Tibial artery (tissue), 4 donors: Measurements from ENCODE around the gene RGMB.

Experiments
- DNase-seq, 2 donors: peaks; one replicate each; pipeline ENCODE4 v3.0.0-alpha.2; 2019
- H3K27ac ChIP-seq, 2 donors: fragments of 200-600 bp; sonication (generic) in 1 of 2; 1 replicate in 1 of 2; 2 replicates in 1 of 2; pipeline ENCODE4 v1.5.1; 2018 to 2019; ENCODE audit warnings: mild to moderate bottlenecking in 1 of 2
- H3K27me3 ChIP-seq, 2 donors: fragments of 200-600 bp; sonication (generic) in 1 of 2; one replicate each; pipeline versions ENCODE4 v1.5.1 to v1.6.0; 2016 to 2019
- H3K36me3 ChIP-seq, 3 donors: fragments of 200-600 bp; sonication (generic) in 2 of 3; one replicate each; pipeline ENCODE4 v1.5.1; 2016 to 2019; ENCODE audit warnings: mild to moderate bottlenecking in 2 of 3
- H3K4me1 ChIP-seq, 4 donors: fragments of 200-600 bp; sonication (generic) in 2 of 4; 1 replicate in 3 of 4; 2 replicates in 1 of 4; pipeline ENCODE4 v1.5.1; 2016 to 2019
- H3K4me3 ChIP-seq, 2 donors: fragments of 200-600 bp; sonication (generic) in 1 of 2; 1 replicate in 1 of 2; 2 replicates in 1 of 2; pipeline ENCODE4 v1.5.1; 2018 to 2019; ENCODE audit warnings: mild to moderate bottlenecking in 2 of 2
- H3K9me3 ChIP-seq, 3 donors: fragments of 200-600 bp; sonication (generic) in 1 of 3; one replicate each; pipeline ENCODE4 v1.5.1; 2016 to 2019
- intact Hi-C: fragments of 100-400 bp; cut with DNase I; formaldehyde crosslinking; loops from one replicate; pipeline ENCODE4 v1.15.0; 2023; ENCODE audit warnings: low total_unique reads
- TF ChIP-seq, protein P1 (sequence below), 2 experiments: fragments of 200-600 bp in 1 of 2; fragments of 450-650 bp in 1 of 2; IDR thresholded peaks; one replicate each; pipeline ENCODE4 v1.5.1; 2017 to 2019; ENCODE audit warnings: antibody characterized with exemption in 2 of 2, mild to moderate bottlenecking in 1 of 2, moderate library complexity in 1 of 2

The RGMB gene

DNA sequence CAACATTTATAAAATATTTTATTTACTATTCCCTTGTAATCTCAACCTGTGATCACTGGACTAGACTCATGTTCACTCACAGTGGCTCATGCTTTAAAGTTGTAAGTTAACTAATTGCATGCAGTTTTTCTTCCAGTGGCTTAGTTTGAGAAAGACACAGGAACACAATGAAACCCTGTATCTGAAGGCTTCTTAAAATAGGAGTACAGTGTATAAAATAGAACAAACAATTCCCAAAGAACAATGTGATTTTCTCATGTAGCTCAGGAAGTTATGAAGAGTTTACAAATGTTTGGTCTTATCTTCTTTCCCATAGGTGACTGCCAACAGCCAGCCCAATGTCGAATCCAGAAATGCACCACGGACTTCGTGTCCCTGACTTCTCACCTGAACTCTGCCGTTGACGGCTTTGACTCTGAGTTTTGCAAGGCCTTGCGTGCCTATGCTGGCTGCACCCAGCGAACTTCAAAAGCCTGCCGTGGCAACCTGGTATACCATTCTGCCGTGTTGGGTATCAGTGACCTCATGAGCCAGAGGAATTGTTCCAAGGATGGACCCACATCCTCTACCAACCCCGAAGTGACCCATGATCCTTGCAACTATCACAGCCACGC lies 5.9 kb downstream of the RGMB start:
- H3K27ac ChIP-seq: no peak overlapping the region
- TF ChIP-seq, protein P1, sequence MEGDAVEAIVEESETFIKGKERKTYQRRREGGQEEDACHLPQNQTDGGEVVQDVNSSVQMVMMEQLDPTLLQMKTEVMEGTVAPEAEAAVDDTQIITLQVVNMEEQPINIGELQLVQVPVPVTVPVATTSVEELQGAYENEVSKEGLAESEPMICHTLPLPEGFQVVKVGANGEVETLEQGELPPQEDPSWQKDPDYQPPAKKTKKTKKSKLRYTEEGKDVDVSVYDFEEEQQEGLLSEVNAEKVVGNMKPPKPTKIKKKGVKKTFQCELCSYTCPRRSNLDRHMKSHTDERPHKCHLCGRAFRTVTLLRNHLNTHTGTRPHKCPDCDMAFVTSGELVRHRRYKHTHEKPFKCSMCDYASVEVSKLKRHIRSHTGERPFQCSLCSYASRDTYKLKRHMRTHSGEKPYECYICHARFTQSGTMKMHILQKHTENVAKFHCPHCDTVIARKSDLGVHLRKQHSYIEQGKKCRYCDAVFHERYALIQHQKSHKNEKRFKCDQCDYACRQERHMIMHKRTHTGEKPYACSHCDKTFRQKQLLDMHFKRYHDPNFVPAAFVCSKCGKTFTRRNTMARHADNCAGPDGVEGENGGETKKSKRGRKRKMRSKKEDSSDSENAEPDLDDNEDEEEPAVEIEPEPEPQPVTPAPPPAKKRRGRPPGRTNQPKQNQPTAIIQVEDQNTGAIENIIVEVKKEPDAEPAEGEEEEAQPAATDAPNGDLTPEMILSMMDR (IDR thresholded peaks at IDR 0.05): no peak
- intact Hi-C loops: no loop called here
- DNase-seq: no peak
- H3K36me3 ChIP-seq: peaks cover 0 to 9% (median 0%) of the 10 kb centered on the region in 3 donors
- H3K27me3 ChIP-seq: no peaks in the 10 kb centered on the region
- H3K4me1 ChIP-seq: peaks cover 0 to 35% (median 6%) of the 10 kb centered on the region in 4 donors
- no peak overlapping the region for H3K4me3 ChIP-seq
- H3K9me3 ChIP-seq: no peaks in the 10 kb centered on the region

DNA sequence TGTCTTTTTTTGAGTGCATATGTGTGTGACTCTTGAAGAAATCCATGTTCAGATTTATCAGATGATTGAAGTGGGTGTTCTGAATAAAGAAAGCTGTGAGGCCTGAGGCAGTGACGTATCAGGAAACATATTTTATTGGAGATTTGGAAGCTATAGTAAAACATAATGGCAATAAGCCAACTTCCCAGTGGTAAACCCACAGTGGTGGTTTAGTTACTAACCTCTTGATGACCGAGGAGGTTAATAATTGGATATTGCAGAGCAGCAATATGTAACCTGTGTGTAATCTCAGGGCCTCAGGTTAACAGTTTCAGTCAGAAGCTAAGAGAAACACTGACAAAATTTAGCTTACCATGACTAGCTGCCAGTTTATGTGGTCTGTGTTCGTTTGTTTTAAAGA lies 6.9 kb downstream of the RGMB start:
- H3K9me3 ChIP-seq: no peaks in the 10 kb centered on the region
- TF ChIP-seq, protein P1 (IDR thresholded peaks at IDR 0.05): no peak
- no peaks in the 10 kb centered on the region for H3K27me3 ChIP-seq
- H3K4me3 ChIP-seq: no peak overlapping the region
- no peak overlapping the region for H3K27ac ChIP-seq
- H3K4me1 ChIP-seq: peaks cover 0 to 37% (median 3%) of the 10 kb centered on the region in 4 donors
- DNase-seq: no peak
- intact Hi-C loops: no loop called here
- H3K36me3 ChIP-seq: peaks cover 0 to 9% (median 0%) of the 10 kb centered on the region in 3 donors

- Histone ChIP-seq H3K27me3 (no peaks in the 10 kb centered on the region), H3K4me1 (peaks cover 0 to 36% (median 6%) of the 10 kb centered on the region in 4 donors), H3K9me3 (no peaks in the 10 kb centered on the region), H3K27ac (no peak overlapping the region), H3K36me3 (peaks cover 0 to 9% (median 0%) of the 10 kb centered on the region in 3 donors), H3K4me3 (no peak overlapping the region)
- TF ChIP-seq, protein P1 (IDR thresholded peaks at IDR 0.05): no peak
- intact Hi-C loops: no loop called here
- DNase-seq: no peak
Measured at GRCh38 chr5:98781520-98781919, 8.1 kb downstream of the RGMB start.

DNA sequence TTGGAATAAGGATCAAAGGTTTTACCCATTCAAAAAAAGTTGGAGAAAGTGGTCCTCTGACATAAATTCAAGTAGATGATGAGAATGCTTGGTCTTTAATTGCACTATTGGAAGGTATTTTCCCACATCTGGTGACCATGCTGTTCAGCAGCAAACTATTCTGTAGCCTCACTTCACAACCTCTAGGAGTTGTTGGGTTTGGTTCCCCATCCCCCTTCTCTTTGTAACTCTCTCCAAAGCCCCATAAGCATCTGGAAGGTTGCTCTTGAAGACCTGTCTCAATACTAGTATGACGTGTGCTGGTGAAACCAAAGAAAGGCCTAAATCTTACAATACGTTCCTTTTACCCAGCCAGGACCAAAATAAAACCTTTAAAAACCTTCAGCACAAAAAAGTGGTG lies 8.5 kb downstream of the RGMB start:
- no peak for DNase-seq
- intact Hi-C loops: no loop called here
- peaks cover 0 to 9% (median 0%) of the 10 kb centered on the region in 3 donors for H3K36me3 ChIP-seq
- no peak overlapping the region for H3K4me3 ChIP-seq
- no peak overlapping the region for H3K27ac ChIP-seq
- TF ChIP-seq, protein P1 (IDR thresholded peaks at IDR 0.05): no peak
- H3K27me3 ChIP-seq: no peaks in the 10 kb centered on the region
- no peaks in the 10 kb centered on the region for H3K9me3 ChIP-seq
- peaks cover 0 to 41% (median 7%) of the 10 kb centered on the region in 4 donors for H3K4me1 ChIP-seq

DNA sequence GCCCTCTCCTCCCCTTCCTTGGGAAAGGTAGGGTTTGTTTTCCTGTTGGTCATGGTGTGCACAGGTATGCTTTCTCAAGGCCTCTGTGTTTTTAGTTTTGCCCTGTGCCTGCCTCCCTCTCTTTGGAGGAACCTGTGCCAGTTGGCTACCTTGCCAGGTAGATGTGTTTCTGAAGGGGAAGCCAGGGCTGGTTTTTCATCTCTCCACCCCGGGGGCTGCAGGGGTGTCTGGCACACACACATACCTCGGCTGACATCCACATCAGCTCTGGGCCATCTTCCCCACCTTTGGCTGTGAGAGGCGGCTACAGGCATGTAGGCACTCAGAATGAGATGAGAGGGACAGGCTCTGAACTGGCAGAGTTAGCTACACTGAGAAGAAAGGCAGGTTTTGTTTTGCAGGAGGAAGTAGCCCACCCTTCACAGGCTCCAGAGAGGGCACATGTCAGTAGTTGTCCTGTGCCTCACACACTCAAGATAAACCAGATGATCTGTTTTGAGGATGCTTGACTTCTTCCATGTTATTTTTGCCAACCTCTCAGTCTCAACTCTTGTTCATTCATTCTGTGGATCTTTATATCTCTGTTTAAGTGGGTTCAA lies 9.7 kb downstream of the RGMB start:
- TF ChIP-seq, protein P1 (IDR thresholded peaks at IDR 0.05): no peak
- H3K27ac ChIP-seq: no peak overlapping the region
- H3K4me3 ChIP-seq: no peak overlapping the region
- no peaks in the 10 kb centered on the region for H3K27me3 ChIP-seq
- peaks cover 0 to 9% (median 0%) of the 10 kb centered on the region in 3 donors for H3K36me3 ChIP-seq
- intact Hi-C loops: no loop called here
- DNase-seq: no peak
- H3K4me1 ChIP-seq: peaks cover 0 to 45% (median 7%) of the 10 kb centered on the region in 4 donors
- no peaks in the 10 kb centered on the region for H3K9me3 ChIP-seq
